GM18858 (cell line): Measurements from ENCODE around the gene ANO2.

ENCODE experiments used
- ATAC-seq: cut with Tn5 transposase; IDR thresholded peaks from one replicate; pipeline ENCODE4 v1.9.1; 2021; ENCODE audit not compliant: unreplicated experiment

ANO2 gene

DNA sequence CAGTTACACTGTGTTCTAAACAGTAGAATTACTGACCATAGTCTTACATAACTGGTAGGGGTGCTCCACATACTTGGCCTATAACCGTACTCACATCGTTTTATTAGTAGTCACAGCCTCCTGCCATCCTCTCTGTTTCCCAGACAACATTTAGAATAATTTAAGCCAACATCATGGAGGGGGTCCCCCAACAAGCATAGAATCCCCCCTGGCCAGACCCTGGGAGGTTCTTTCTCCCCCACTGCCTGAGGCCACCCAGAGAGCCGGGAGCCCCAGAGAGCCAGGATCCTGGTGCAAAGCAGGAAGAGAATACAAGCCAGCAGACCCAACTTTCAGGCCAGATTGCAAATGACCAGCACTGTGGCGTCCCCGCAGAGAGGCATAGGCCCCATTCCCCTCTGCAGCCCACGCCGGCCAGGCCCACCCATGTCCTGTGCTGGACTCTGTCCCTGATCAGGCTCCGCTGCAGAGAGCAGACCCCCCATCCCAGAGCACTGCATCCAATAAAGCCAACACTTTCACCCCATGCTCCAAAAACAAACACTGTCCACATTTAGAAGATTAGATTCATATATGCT, 317.9 kb downstream of the ANO2 start:
- ATAC-seq, result no peak

- no peak for ATAC-seq
Measured at GRCh38 chr12:5626151-5626550, 318.9 kb downstream of the ANO2 start.

- no peak for ATAC-seq
Measured at GRCh38 chr12:5624486-5625272, 320.4 kb downstream of the ANO2 start.

GRCh38 chr12:5623411-5623810, 321.6 kb downstream of the ANO2 start:
- ATAC-seq, result no peak

GRCh38 chr12:5622280-5622679, 322.8 kb downstream of the ANO2 start:
- ATAC-seq, result no peak

- no peak for ATAC-seq
Measured at GRCh38 chr12:5621329-5621728, 323.7 kb downstream of the ANO2 start.

DNA sequence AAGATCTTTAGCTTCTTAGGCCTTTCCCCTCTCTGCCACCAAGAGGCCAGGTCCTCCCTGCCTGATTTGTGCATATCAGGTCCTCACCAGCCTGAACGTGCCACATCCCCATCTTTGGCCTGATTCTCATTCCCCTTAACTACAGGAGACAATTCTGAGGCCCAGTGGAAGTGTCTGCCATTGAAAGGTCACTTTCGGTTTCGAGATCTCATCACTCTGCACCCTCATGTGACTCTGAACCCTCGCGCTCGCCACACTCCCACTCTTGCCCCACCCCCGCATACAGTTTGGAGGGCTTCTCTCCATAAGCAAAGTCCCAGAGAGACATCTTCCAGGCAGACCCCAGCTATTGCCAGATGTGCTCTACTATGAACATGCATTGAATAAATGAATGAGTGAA, 324.2 kb downstream of the ANO2 start:
- ATAC-seq, result no peak

DNA sequence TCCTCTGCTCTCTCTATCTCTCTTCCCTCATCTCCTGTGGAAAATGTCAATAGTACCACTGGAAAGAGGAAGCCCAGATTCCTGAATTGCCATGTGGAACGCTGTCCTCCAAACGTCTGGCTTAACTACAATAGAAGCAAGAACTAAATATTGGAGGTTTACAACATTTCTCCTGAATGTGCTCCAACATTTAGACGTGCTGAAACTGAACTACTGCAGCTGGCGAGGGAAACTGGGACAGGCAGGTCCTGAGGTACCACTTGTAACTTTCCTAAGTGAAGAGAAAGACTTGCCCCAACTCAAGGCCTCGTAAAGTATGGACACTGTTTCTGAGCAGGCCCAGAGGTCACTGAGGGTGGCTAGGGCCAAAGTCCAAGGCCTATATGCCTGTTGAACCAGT, 325.4 kb downstream of the ANO2 start:
- ATAC-seq, result no peak

GRCh38 chr12:5616854-5617253, 328.2 kb downstream of the ANO2 start:
- no peak for ATAC-seq

- no peak for ATAC-seq
Measured at GRCh38 chr12:5615760-5616159, 329.3 kb downstream of the ANO2 start.

DNA sequence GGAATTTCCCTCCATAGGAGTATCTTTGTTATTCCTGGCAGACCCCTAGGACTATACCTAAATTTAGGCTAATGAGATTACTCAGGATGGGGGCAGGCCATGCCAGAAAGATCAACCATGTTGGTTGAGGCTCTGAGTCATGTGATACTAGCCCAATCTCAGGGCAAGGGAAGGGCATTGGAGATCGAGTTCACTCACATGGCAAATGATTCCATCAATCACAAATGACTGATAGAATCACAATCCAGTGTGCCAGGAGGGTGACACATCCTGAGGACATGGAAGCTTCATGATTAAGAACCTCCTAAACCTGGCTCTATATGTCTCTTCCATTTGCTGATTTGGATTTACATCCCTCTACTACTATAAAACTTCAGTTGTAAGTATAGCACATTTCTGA, 330.8 kb downstream of the ANO2 start:
- ATAC-seq, result no peak

- no peak for ATAC-seq
Measured at GRCh38 chr12:5612556-5613410, 332.3 kb downstream of the ANO2 start.

DNA sequence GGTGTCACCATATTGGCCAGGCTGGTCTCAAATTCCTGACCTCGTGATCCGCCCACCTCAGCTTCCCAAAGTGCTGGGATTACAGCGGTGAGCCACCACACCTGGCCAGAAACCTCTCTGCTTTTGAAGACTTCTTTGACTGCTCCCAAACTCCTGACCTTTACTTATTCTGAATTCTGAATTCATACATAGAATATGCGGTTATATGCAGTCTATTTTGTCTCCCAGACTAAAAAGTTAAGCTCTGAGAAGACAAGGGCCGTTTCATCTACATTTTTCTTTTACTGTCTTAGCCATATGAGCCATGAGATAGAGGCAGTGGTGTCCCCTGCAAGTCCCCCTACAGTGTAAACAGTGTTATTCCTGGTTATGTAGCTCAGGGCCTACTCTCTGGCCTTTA, 333.9 kb downstream of the ANO2 start:
- no peak for ATAC-seq

DNA sequence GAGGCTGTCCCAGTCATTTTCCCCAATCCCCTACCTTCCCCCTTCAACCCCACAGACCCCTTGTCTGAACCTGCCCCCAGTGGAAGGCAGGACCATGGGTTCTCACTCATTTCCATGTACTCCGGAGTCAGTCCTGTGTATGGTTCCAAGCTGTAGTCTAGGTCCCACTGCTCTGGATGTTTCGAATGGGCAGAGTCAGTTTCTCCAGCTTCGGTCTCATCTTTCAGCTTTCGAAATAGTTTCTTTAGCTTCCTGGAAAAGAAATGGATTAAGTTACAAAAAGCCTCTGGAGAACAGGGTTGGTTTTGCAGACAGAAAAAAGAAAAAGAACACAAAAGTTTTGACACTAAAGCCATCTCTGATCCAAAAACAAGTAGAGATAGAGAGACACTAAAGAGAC, 345.7 kb downstream of the ANO2 start:
- ATAC-seq, result no peak

DNA sequence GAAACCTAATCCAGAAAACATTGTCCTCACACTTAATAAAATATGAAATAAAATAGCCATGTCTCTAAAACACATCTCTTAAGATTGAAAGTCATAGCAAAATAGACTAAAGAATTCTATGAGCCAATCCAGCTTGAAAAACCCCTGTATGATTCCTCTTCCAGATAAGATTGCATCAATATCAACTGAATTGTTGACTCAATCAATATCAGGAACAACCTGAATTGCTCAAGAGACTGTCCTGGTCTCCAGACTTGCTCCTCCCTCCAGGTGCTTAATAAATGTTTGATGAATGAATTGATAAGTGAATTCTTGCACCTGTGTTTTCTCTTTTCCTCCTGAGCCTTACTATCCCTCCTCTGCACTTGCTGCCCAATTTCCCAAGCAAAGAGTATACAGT, 351.1 kb downstream of the ANO2 start:
- no peak for ATAC-seq

- ATAC-seq, result no peak
Measured at GRCh38 chr12:5593086-5593485, 352.0 kb downstream of the ANO2 start.

DNA sequence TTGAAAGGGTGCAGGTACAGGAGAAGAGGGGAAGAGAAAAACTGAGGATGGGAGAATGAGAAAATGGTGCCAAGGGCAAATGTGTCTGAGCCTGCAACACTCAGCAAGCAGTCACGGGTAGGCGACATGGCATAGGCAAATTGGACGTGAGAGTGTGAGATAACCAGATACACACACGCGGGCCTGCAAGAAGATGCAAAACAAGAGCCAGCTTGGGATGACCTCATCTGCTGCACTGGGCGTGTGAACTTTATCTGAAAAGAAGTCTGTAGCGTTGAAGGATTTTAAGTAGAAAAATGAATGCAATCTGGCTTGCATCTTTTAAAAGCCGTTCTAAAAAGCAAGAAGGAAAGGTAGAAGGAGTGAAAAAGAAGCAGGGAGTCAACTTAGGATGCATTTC, 352.7 kb downstream of the ANO2 start:
- ATAC-seq, result no peak

GRCh38 chr12:5590316-5590715, 354.7 kb downstream of the ANO2 start:
- ATAC-seq, result no peak

GRCh38 chr12:5589054-5589453, 356.0 kb downstream of the ANO2 start:
- ATAC-seq, result no peak

GRCh38 chr12:5588591-5588990, 356.5 kb downstream of the ANO2 start:
- no peak for ATAC-seq

DNA sequence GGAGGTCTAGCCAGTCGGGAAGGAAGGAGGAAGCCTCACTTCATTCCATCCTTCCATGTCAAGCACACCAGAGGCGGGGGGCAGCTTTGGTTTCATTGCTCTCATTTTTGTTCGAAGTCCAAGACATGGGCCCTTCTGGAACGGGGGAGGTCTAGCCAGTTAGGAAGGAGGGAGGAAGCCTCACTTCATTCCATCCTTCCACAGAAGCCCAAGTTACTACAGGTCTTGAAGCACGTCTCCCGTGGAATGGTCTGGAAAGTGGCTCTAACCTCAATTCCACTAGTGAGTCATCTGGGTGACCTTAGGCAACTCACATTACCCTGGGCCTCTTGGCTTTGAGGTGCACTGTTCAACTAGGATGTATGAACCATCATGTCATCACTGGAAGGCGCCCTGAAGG, 356.9 kb downstream of the ANO2 start:
- ATAC-seq, result no peak

DNA sequence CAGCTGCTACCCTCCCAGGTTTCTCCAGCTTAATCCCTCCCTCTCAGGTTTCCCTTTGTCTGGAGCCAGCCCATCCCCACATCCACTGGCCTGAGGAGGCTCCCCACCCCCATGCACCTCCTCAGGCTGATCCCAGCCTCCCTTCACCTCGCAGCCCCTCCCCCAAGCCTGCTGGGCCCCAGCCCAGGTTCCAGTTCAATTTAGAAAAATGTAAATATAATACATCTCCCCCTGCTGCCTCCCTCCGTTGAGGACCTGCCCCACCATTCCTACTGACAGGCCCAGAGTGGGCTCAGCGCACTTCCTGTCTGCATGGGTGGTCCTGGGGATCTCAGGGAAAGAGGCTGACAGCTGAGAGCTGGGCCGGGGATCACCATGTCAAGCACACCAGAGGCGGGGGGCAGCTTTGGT, 357.3 kb downstream of the ANO2 start:
- no peak for ATAC-seq
